GM18507 (cell line): Measurements from ENCODE around the gene LRRC75B.
"Not testable (repeated sequence)": the region's sequence is repeated elsewhere in the genome, so short reads cannot be mapped to it uniquely, and the experiment has no call there.

Experiments
- DNase-seq: peaks from one replicate; pipeline ENCODE4 v3.0.0; 2011; ENCODE audit warnings: low read depth; ENCODE audit not compliant: insufficient read length; ENCODE audit errors: extremely low spot score
- FAIRE-seq: peaks from 2 replicates; lab custom pipeline; 2011; peaks lifted over from hg19 to GRCh38; lab: Jason Lieb, UNC

Gene LRRC75B

GRCh38 chr22:24592851-24593558, at the start of gene LRRC75B:
Gene LRRC75B (minus strand): TSS chr22:24593073. CDS start chr22:24593039, 34 bp downstream.
- peak; percentile 79 for DNase-seq
- FAIRE-seq = peak; percentile 82

GRCh38 chr22:24642307-24642706, 49.4 kb upstream of the LRRC75B start:
- not testable (repeated sequence) for FAIRE-seq, DNase-seq

GRCh38 chr22:24636513-24636912, 43.6 kb upstream of the LRRC75B start:
- not testable (repeated sequence) for DNase-seq, FAIRE-seq

GRCh38 chr22:24634776-24635389, 42.0 kb upstream of the LRRC75B start:
- not testable (repeated sequence) for DNase-seq, FAIRE-seq

GRCh38 chr22:24633231-24634023, 40.6 kb upstream of the LRRC75B start:
- not testable (repeated sequence) for DNase-seq, FAIRE-seq

- DNase-seq, FAIRE-seq: not testable (repeated sequence)
Measured at GRCh38 chr22:24632642-24633041, 39.8 kb upstream of the LRRC75B start.

- not testable (repeated sequence) for DNase-seq, FAIRE-seq
Measured at GRCh38 chr22:24631430-24632122, 38.7 kb upstream of the LRRC75B start.

- not testable (repeated sequence) for DNase-seq, FAIRE-seq
Measured at GRCh38 chr22:24630812-24631427, 38.0 kb upstream of the LRRC75B start.

GRCh38 chr22:24629069-24629468, 36.2 kb upstream of the LRRC75B start:
- FAIRE-seq, DNase-seq: not testable (repeated sequence)

GRCh38 chr22:24627911-24628310, 35.0 kb upstream of the LRRC75B start:
- DNase-seq, FAIRE-seq: not testable (repeated sequence)

- FAIRE-seq, DNase-seq: not testable (repeated sequence)
Measured at GRCh38 chr22:24622596-24622995, 29.7 kb upstream of the LRRC75B start.

- FAIRE-seq = not testable (repeated sequence)
Measured at GRCh38 chr22:24621244-24621643, 28.4 kb upstream of the LRRC75B start.

GRCh38 chr22:24614794-24615193, 21.9 kb upstream of the LRRC75B start:
- not testable (repeated sequence) for DNase-seq, FAIRE-seq

More at GRCh38 chr22:24621244-24621643, 28.4 kb upstream of the LRRC75B start:
- not testable (repeated sequence) for DNase-seq

- not testable (repeated sequence) for FAIRE-seq
Measured at GRCh38 chr22:24609888-24610287, 17.0 kb upstream of the LRRC75B start.

GRCh38 chr22:24608327-24608726, 15.5 kb upstream of the LRRC75B start:
- not testable (repeated sequence) for DNase-seq, FAIRE-seq

More at GRCh38 chr22:24609888-24610287, 17.0 kb upstream of the LRRC75B start:
- DNase-seq = not testable (repeated sequence)

- DNase-seq = not testable (repeated sequence)
- FAIRE-seq = peak; percentile 65
Measured at GRCh38 chr22:24607429-24607983, 14.6 kb upstream of the LRRC75B start.

- not testable (repeated sequence) for DNase-seq, FAIRE-seq
Measured at GRCh38 chr22:24606340-24606739, 13.5 kb upstream of the LRRC75B start.
